ENCODE measurements around the gene PLEKHM3.
A peak's percentile ranks its signal among the peaks of the same experiment; 100 is the strongest.

The PLEKHM3 gene

DNA sequence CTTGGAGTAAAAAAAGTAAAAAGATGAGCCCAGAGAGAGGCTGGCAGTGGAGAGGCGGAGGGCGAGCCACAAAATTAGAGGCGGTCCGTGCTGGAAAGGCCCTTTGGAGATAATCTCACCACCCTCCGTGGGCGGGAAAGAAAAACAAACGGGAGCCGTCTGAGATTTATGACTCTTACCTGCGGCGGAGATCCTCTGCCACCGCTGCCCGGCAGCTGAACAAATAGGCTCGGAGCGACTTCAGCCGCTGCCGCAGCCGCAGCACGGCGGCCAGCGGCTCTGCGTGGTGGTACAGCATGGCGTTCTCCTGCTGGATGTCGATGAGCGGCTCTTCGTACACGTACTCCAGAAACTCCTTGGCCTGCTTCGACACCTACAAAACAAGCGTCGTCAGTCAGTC lies 94.6 kb downstream of the PLEKHM3 start:
- no CpG with 5 or more reads among the region's 29 CpGs for WGBS (ENCODE audit: extremely low coverage, insufficient coverage, low lambda C conversion rate)
- H3K27ac ChIP-seq (ENCODE audit: low read depth, low read length) = no peak overlapping the region
- H3K79me2 ChIP-seq (ENCODE audit: control insufficient read depth, insufficient read depth, low read length) = no peaks in the 10 kb centered on the region

DNA sequence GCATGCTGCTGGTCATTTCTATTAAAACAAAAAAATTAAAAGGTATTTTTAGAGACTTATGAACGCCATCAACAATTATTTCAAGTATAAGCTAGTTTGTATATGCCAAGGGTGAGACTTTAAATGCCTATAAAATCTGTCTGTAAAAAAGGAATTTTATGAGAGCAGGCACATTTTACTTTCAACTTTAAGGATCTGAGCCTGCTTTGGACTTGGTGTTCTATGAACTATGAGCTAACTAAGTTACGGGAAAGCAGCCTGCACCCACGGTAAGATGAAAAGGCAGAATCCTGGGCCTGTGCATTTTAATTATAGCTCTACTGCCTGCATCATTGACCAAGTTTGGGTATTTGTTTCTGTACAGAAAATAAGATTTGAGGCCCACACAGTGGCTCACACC lies 95.4 kb downstream of the PLEKHM3 start:
- no peak overlapping the region for H3K18ac ChIP-seq (ENCODE audit: low read length)
- no peak overlapping the region for H3K4ac ChIP-seq (ENCODE audit: low read depth, low read length)
- H3K9ac ChIP-seq (ENCODE audit: low read length) = no peak overlapping the region
- DNase-seq = no peak
- no peak overlapping the region for H3K4me3 ChIP-seq (ENCODE audit: low read length)
- H2BK15ac ChIP-seq (replicated peaks; ENCODE audit: low read depth) = no peak overlapping the region
- H4K5ac ChIP-seq (ENCODE audit: low read length) = no peak overlapping the region
- H3K79me1 ChIP-seq (ENCODE audit: low read length) = no peaks in the 10 kb centered on the region
- H2AK5ac ChIP-seq (ENCODE audit: low read length) = no peak overlapping the region
- no peaks in the 10 kb centered on the region for H3K27me3 ChIP-seq (ENCODE audit: insufficient read depth, low read length, poor library complexity)
- no peak overlapping the region for H3K27ac ChIP-seq (ENCODE audit: low read depth, low read length)
- H3K4me2 ChIP-seq (ENCODE audit: low read length) = no peak overlapping the region
- H2BK5ac ChIP-seq (ENCODE audit: low read length) = no peak overlapping the region
- H3K23ac ChIP-seq (ENCODE audit: low read length) = no peak overlapping the region
- no peaks in the 10 kb centered on the region for H3K36me3 ChIP-seq (ENCODE audit: control insufficient read depth, insufficient read depth, low read length)
- no peak overlapping the region for H4K8ac ChIP-seq (ENCODE audit: low read depth, low read length)
- no peak overlapping the region for H2BK120ac ChIP-seq (ENCODE audit: low read depth, low read length)
- WGBS (ENCODE audit: extremely low coverage, insufficient coverage, low lambda C conversion rate) = no CpG with 5 or more reads among the region's 3 CpGs
- H3K4me1 ChIP-seq (ENCODE audit: control insufficient read depth, low read depth, low read length) = no peaks in the 10 kb centered on the region
- H3K79me2 ChIP-seq (ENCODE audit: control insufficient read depth, insufficient read depth, low read length) = no peaks in the 10 kb centered on the region
- no peak overlapping the region for H3K56ac ChIP-seq (ENCODE audit: low read length)

More for the DNA sequence above, 94.6 kb downstream of the PLEKHM3 start:
- Histone ChIP-seq H2AK5ac (ENCODE audit: low read length) (no peak overlapping the region), H3K4ac (ENCODE audit: low read depth, low read length) (no peak overlapping the region), H3K79me1 (ENCODE audit: low read length) (no peaks in the 10 kb centered on the region), H4K8ac (ENCODE audit: low read depth, low read length) (no peak overlapping the region), H3K4me1 (ENCODE audit: control insufficient read depth, low read depth, low read length) (no peaks in the 10 kb centered on the region), H2BK5ac (ENCODE audit: low read length) (no peak overlapping the region), H3K23ac (ENCODE audit: low read length) (no peak overlapping the region), H2BK120ac (ENCODE audit: low read depth, low read length) (no peak overlapping the region), H3K9ac (ENCODE audit: low read length) (no peak overlapping the region), H3K27me3 (ENCODE audit: insufficient read depth, low read length, poor library complexity) (no peaks in the 10 kb centered on the region), H3K36me3 (ENCODE audit: control insufficient read depth, insufficient read depth, low read length) (no peaks in the 10 kb centered on the region), H4K5ac (ENCODE audit: low read length) (no peak overlapping the region), H3K18ac (ENCODE audit: low read length) (peak overlapping the region; percentile 28), H3K56ac (ENCODE audit: low read length) (no peak overlapping the region), H3K4me3 (ENCODE audit: low read length) (no peak overlapping the region), H2BK15ac (replicated peaks; ENCODE audit: low read depth) (no peak overlapping the region), H3K4me2 (ENCODE audit: low read length) (no peak overlapping the region)
- DNase-seq = no peak

DNA sequence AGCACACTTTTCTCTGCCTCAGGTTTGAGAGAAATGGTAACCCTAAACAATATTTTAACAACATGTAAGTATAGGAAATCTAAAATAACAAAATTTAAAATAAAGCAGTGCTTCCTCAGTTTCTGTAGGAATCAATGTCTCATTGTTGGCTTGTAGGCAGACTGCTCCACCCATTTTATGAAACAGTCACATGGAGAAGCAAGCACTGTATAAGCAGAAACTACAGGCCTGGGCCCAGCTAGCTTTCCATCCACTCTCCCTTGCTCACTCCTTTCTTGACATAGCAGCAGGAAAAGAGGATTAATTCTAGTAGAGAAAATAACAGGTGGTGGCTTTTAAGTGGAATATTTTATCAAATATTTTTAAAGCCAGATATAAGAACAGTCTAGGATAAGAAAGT lies 97.2 kb downstream of the PLEKHM3 start:
- no peaks in the 10 kb centered on the region for H3K27me3 ChIP-seq (ENCODE audit: insufficient read depth, low read length, poor library complexity)
- H3K9ac ChIP-seq (ENCODE audit: low read length) = no peak overlapping the region
- DNase-seq = no peak

DNA sequence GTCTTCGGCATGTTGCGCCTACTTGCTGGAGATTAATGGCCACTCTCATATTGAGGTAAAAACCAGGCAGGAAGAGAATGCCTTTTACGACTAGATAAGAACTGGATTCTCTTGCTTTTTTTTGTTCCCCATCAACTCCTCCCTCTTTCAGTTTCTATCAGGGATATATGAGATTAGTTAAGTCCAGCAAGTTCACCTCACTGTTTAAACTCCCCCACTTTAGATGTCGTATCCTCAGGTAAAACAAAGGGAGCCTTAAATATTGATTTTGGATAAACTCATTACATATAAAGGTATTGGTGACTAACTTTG lies 98.4 kb downstream of the PLEKHM3 start:
- H3K18ac ChIP-seq (ENCODE audit: low read length) = no peak overlapping the region
- no peak overlapping the region for H2BK5ac ChIP-seq (ENCODE audit: low read length)
- no peaks in the 10 kb centered on the region for H3K79me2 ChIP-seq (ENCODE audit: control insufficient read depth, insufficient read depth, low read length)
- H3K4me2 ChIP-seq (ENCODE audit: low read length) = no peak overlapping the region
- H2AK5ac ChIP-seq (ENCODE audit: low read length) = no peak overlapping the region
- H3K4ac ChIP-seq (ENCODE audit: low read depth, low read length) = no peak overlapping the region
- H3K36me3 ChIP-seq (ENCODE audit: control insufficient read depth, insufficient read depth, low read length) = no peaks in the 10 kb centered on the region
- H2BK120ac ChIP-seq (ENCODE audit: low read depth, low read length) = no peak overlapping the region
- no peak overlapping the region for H3K56ac ChIP-seq (ENCODE audit: low read length)
- no peak overlapping the region for H3K9ac ChIP-seq (ENCODE audit: low read length)
- H3K79me1 ChIP-seq (ENCODE audit: low read length) = no peaks in the 10 kb centered on the region
- no peak overlapping the region for H3K23ac ChIP-seq (ENCODE audit: low read length)
- H4K5ac ChIP-seq (ENCODE audit: low read length) = no peak overlapping the region
- no peak overlapping the region for H4K8ac ChIP-seq (ENCODE audit: low read depth, low read length)
- H2BK15ac ChIP-seq (replicated peaks; ENCODE audit: low read depth) = no peak overlapping the region
- no peak overlapping the region for H3K27ac ChIP-seq (ENCODE audit: low read depth, low read length)
- no CpG with 5 or more reads among the region's 4 CpGs for whole genome bisulfite sequencing (ENCODE audit: extremely low coverage, insufficient coverage, low lambda C conversion rate)
- no peak for DNase-seq
- no peaks in the 10 kb centered on the region for H3K27me3 ChIP-seq (ENCODE audit: insufficient read depth, low read length, poor library complexity)
- no peak overlapping the region for H3K4me3 ChIP-seq (ENCODE audit: low read length)
- no peaks in the 10 kb centered on the region for H3K4me1 ChIP-seq (ENCODE audit: control insufficient read depth, low read depth, low read length)

More for the DNA sequence above, 97.2 kb downstream of the PLEKHM3 start:
- H2BK15ac ChIP-seq (replicated peaks; ENCODE audit: low read depth) = no peak overlapping the region
- no peak overlapping the region for H3K4me3 ChIP-seq (ENCODE audit: low read length)
- H2BK120ac ChIP-seq (ENCODE audit: low read depth, low read length) = no peak overlapping the region
- H3K18ac ChIP-seq (ENCODE audit: low read length) = no peak overlapping the region
- H3K56ac ChIP-seq (ENCODE audit: low read length) = no peak overlapping the region
- no peak overlapping the region for H3K4me2 ChIP-seq (ENCODE audit: low read length)
- H3K4me1 ChIP-seq (ENCODE audit: control insufficient read depth, low read depth, low read length) = no peaks in the 10 kb centered on the region
- no peaks in the 10 kb centered on the region for H3K79me2 ChIP-seq (ENCODE audit: control insufficient read depth, insufficient read depth, low read length)
- no peaks in the 10 kb centered on the region for H3K79me1 ChIP-seq (ENCODE audit: low read length)
- H4K5ac ChIP-seq (ENCODE audit: low read length) = no peak overlapping the region
- no peaks in the 10 kb centered on the region for H3K36me3 ChIP-seq (ENCODE audit: control insufficient read depth, insufficient read depth, low read length)
- no peak overlapping the region for H3K4ac ChIP-seq (ENCODE audit: low read depth, low read length)
- H3K27ac ChIP-seq (ENCODE audit: low read depth, low read length) = no peak overlapping the region
- no peak overlapping the region for H2AK5ac ChIP-seq (ENCODE audit: low read length)
- no peak overlapping the region for H4K8ac ChIP-seq (ENCODE audit: low read depth, low read length)
- no peak overlapping the region for H3K23ac ChIP-seq (ENCODE audit: low read length)
- H2BK5ac ChIP-seq (ENCODE audit: low read length) = no peak overlapping the region

DNA sequence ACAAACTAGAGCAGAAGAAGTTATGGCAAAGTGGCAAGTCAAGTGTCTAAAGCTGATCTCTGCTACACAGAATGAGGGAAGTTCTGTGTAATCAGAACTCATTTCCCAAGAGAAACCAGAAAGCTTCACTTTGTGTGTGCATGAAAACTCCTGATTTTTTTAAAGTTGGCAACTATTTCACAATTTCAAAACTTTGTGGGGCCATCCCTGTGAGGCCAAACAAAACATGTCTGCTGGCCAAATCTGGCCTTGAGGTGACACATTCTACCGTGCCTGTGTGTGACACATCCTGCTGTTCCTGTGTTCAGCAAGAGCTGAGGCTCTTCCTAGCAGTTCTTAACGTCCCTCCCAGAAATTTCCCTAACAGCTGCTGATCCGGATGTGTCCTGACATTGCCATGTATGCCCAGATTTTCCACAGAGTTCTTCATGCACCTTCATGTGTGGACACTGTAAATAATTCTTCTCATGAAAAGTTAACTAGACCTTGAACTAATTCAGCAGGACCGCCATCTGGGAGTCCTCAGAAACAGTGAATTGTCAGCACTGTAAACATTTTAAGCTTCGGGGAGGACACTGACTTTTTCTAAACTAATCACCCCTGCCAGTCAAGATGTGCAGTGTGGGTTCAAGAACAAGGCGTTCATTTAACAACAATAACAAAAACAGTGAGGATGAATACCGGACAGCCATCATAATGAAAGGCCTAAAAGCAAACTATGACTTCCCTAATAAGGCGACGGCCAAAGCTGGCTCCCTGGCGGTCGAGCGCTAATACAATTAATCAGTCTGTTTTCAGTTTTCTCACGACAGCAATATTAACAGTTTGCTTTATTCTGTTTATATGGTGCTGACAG lies 99.0 kb downstream of the PLEKHM3 start:
- Histone ChIP-seq H3K9ac (ENCODE audit: low read length) (no peak overlapping the region), H3K79me2 (ENCODE audit: control insufficient read depth, insufficient read depth, low read length) (no peaks in the 10 kb centered on the region), H2BK15ac (replicated peaks; ENCODE audit: low read depth) (no peak overlapping the region), H3K4me3 (ENCODE audit: low read length) (no peak overlapping the region), H3K23ac (ENCODE audit: low read length) (no peak overlapping the region), H3K79me1 (ENCODE audit: low read length) (no peaks in the 10 kb centered on the region), H2BK5ac (ENCODE audit: low read length) (no peak overlapping the region), H4K8ac (ENCODE audit: low read depth, low read length) (no peak overlapping the region), H3K4me1 (ENCODE audit: control insufficient read depth, low read depth, low read length) (no peaks in the 10 kb centered on the region), H3K4ac (ENCODE audit: low read depth, low read length) (no peak overlapping the region), H3K27me3 (ENCODE audit: insufficient read depth, low read length, poor library complexity) (no peaks in the 10 kb centered on the region), H2BK120ac (ENCODE audit: low read depth, low read length) (no peak overlapping the region), H4K5ac (ENCODE audit: low read length) (no peak overlapping the region), H3K27ac (ENCODE audit: low read depth, low read length) (no peak overlapping the region), H3K18ac (ENCODE audit: low read length) (no peak overlapping the region), H3K36me3 (ENCODE audit: control insufficient read depth, insufficient read depth, low read length) (no peaks in the 10 kb centered on the region), H2AK5ac (ENCODE audit: low read length) (no peak overlapping the region), H3K4me2 (ENCODE audit: low read length) (no peak overlapping the region), H3K56ac (ENCODE audit: low read length) (no peak overlapping the region)
- WGBS (ENCODE audit: extremely low coverage, insufficient coverage, low lambda C conversion rate) = no CpG with 5 or more reads among the region's 13 CpGs
- DNase-seq = peak; percentile 25

DNA sequence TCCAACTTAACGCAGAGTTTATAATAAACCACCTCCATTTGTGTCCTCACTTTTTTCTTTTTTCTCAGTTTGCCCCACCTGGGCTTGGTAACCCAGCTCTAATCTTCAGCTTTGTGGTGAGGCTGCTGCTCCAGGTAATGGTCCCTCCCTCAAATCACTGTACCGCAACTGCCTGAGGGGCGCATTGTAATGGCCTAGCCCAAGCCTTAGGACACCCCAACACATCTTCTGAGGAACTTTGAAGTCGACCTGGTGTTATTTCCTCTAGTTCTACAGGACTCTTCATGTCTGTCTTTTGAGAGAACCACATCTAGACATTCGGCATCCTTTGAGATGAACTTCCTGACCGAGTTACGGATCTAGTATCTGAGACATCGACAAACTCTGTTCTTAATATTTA lies 99.7 kb downstream of the PLEKHM3 start:
- no peaks in the 10 kb centered on the region for H3K79me1 ChIP-seq (ENCODE audit: low read length)
- H3K4me2 ChIP-seq (ENCODE audit: low read length) = no peak overlapping the region
- no peak overlapping the region for H3K4me3 ChIP-seq (ENCODE audit: low read length)
- no CpG with 5 or more reads among the region's 8 CpGs for WGBS (ENCODE audit: extremely low coverage, insufficient coverage, low lambda C conversion rate)
- H2BK120ac ChIP-seq (ENCODE audit: low read depth, low read length) = no peak overlapping the region
- no peaks in the 10 kb centered on the region for H3K79me2 ChIP-seq (ENCODE audit: control insufficient read depth, insufficient read depth, low read length)
- no peak overlapping the region for H4K8ac ChIP-seq (ENCODE audit: low read depth, low read length)
- H4K5ac ChIP-seq (ENCODE audit: low read length) = no peak overlapping the region
- no peaks in the 10 kb centered on the region for H3K4me1 ChIP-seq (ENCODE audit: control insufficient read depth, low read depth, low read length)
- no peaks in the 10 kb centered on the region for H3K36me3 ChIP-seq (ENCODE audit: control insufficient read depth, insufficient read depth, low read length)
- H2BK5ac ChIP-seq (ENCODE audit: low read length) = no peak overlapping the region
- H3K27ac ChIP-seq (ENCODE audit: low read depth, low read length) = no peak overlapping the region
- no peak overlapping the region for H2AK5ac ChIP-seq (ENCODE audit: low read length)
- H3K56ac ChIP-seq (ENCODE audit: low read length) = no peak overlapping the region
- H3K27me3 ChIP-seq (ENCODE audit: insufficient read depth, low read length, poor library complexity) = no peaks in the 10 kb centered on the region
- no peak overlapping the region for H2BK15ac ChIP-seq (replicated peaks; ENCODE audit: low read depth)
- H3K23ac ChIP-seq (ENCODE audit: low read length) = no peak overlapping the region
- no peak overlapping the region for H3K4ac ChIP-seq (ENCODE audit: low read depth, low read length)
- DNase-seq = no peak
- no peak overlapping the region for H3K9ac ChIP-seq (ENCODE audit: low read length)
- H3K18ac ChIP-seq (ENCODE audit: low read length) = no peak overlapping the region
